WTC11 (cell line): ENCODE measurements around the gene SAMD3. TPM values are rescaled to one million over a fixed set of nuclear protein-coding genes. Genes with fewer than 3 reads are reported as not detected.
"Not testable (repeated sequence)": the region's sequence is repeated elsewhere in the genome, so short reads cannot be mapped to it uniquely, and the experiment has no call there.

Experiments used
- ATAC-seq: fragments of 200-7000 bp; cut with Tn5 transposase; 2 replicates; pipeline ENCODE4 v1.10.0; 2021; ENCODE audit warnings: mild to moderate bottlenecking, moderate library complexity
- CTCF ChIA-PET: fragments of 300-600 bp; sonication (Branson Sonifier 250); formaldehyde crosslinking; loops from one replicate; lab custom pipeline; 2021; ENCODE audit warnings: antibody characterized with exemption; lab: Charles Lee
- POLR2A ChIA-PET: fragments of 350-600 bp; sonication (Branson Sonifier 250); formaldehyde crosslinking; loops from one replicate; lab custom pipeline; 2021; ENCODE audit warnings: antibody characterized with exemption; lab: Charles Lee
- DNase-seq: peaks from one replicate; pipeline ENCODE4 v3.0.0; 2021; ENCODE audit warnings: low spot score
- H3K27ac Mint-ChIP-seq: 2 replicates; pipeline ENCODE4 v1.8.0; 2021; ENCODE audit warnings: mixed read lengths
- H3K27me3 Mint-ChIP-seq: 2 replicates; pipeline ENCODE4 v1.8.0; 2021; ENCODE audit warnings: low read depth, mild to moderate bottlenecking, moderate library complexity, mixed read lengths
- H3K36me3 Mint-ChIP-seq: 2 replicates; pipeline ENCODE4 v1.8.0; 2021; ENCODE audit warnings: mixed read lengths
- H3K4me1 Mint-ChIP-seq: 2 replicates; pipeline ENCODE4 v1.8.0; 2022; ENCODE audit warnings: mixed read lengths
- H3K4me3 Mint-ChIP-seq: 2 replicates; pipeline ENCODE4 v1.8.0; 2021; ENCODE audit warnings: mild to moderate bottlenecking, moderate library complexity, mixed read lengths
- H3K9me3 Mint-ChIP-seq: 2 replicates; pipeline ENCODE4 v1.8.0; 2021; ENCODE audit warnings: mixed read lengths
- ATF1 ChIP-seq: sonication (generic); formaldehyde crosslinking; IDR thresholded peaks from 2 replicates; pipeline ENCODE4 v1.8.1; 2023; ENCODE audit warnings: mild to moderate bottlenecking, moderate library complexity, missing genetic modification reagents
- CREM ChIP-seq: sonication (generic); formaldehyde crosslinking; IDR thresholded peaks from 2 replicates; pipeline ENCODE4 v1.8.1; 2022; ENCODE audit warnings: mild to moderate bottlenecking, missing genetic modification reagents, moderate library complexity
- GABPB1 ChIP-seq: sonication (generic); formaldehyde crosslinking; IDR thresholded peaks from 2 replicates; pipeline ENCODE4 v1.8.1; 2023; ENCODE audit warnings: mild to moderate bottlenecking, missing genetic modification reagents
- NR2C2 ChIP-seq: sonication (generic); formaldehyde crosslinking; IDR thresholded peaks from 2 replicates; pipeline ENCODE4 v1.8.0; 2022; ENCODE audit warnings: mild to moderate bottlenecking, missing genetic modification reagents
- OVOL2 ChIP-seq: fragments of 250-450 bp; sonication (Bioruptor Pico); IDR thresholded peaks from 2 replicates; pipeline ENCODE4 v1.9.0; 2021; ENCODE audit warnings: mild to moderate bottlenecking, borderline replicate concordance
- ZNF138 ChIP-seq: sonication (generic); formaldehyde crosslinking; conservative IDR thresholded peaks from 2 replicates; pipeline ENCODE4 v1.8.1; 2022; ENCODE audit warnings: mild to moderate bottlenecking, moderate library complexity, missing genetic modification reagents
- ZNF416 ChIP-seq: fragments of 250-450 bp; sonication (Bioruptor Pico); IDR thresholded peaks from 2 replicates; pipeline ENCODE4 v1.9.0; 2021; ENCODE audit warnings: mild to moderate bottlenecking, inconsistent platforms
- ZNF671 ChIP-seq: fragments of 250-450 bp; sonication (Bioruptor Pico); IDR thresholded peaks from 2 replicates; pipeline ENCODE4 v1.8.0; 2021; ENCODE audit warnings: mild to moderate bottlenecking
- total RNA-seq: library from RNA; stranded (reverse); gene quantifications from 3 replicates; pipeline ENCODE4 v1.2.3, GENCODE V29; 2021
- TF ChIP-seq, protein P1 (sequence below): sonication (generic); formaldehyde crosslinking; IDR thresholded peaks from 2 replicates; pipeline ENCODE4 v1.8.1; 2023; ENCODE audit warnings: mild to moderate bottlenecking, missing genetic modification reagents, moderate library complexity
- TF ChIP-seq, protein P2 (sequence below): sonication (generic); formaldehyde crosslinking; IDR thresholded peaks from 2 replicates; pipeline ENCODE4 v1.8.1; 2023; ENCODE audit warnings: mild to moderate bottlenecking, missing genetic modification reagents, borderline replicate concordance
- TF ChIP-seq, protein P3 (sequence below): fragments of 250-450 bp; sonication (Bioruptor Pico); IDR thresholded peaks from 2 replicates; pipeline ENCODE4 v1.9.0; 2021; ENCODE audit warnings: mild to moderate bottlenecking
- TF ChIP-seq, protein P4 (sequence below): sonication (generic); formaldehyde crosslinking; IDR thresholded peaks from 2 replicates; pipeline ENCODE4 v1.8.1; 2022; ENCODE audit warnings: low read depth, missing genetic modification reagents, borderline replicate concordance
- TF ChIP-seq, protein P5 (sequence below): sonication (generic); formaldehyde crosslinking; IDR thresholded peaks from 2 replicates; pipeline ENCODE4 v1.8.1; 2022; ENCODE audit warnings: low read depth, mild to moderate bottlenecking, moderate library complexity, missing genetic modification reagents, borderline replicate concordance
- TF ChIP-seq, protein P6 (sequence below): fragments of 250-450 bp; sonication (Bioruptor Pico); conservative IDR thresholded peaks from 2 replicates; pipeline ENCODE4 v1.9.0; 2021; ENCODE audit warnings: mild to moderate bottlenecking
- TF ChIP-seq, protein P7 (sequence below): sonication (generic); formaldehyde crosslinking; IDR thresholded peaks from 2 replicates; pipeline ENCODE4 v1.8.1; 2022; ENCODE audit warnings: mild to moderate bottlenecking, missing genetic modification reagents, moderate library complexity, borderline replicate concordance

Gene SAMD3
- total RNA-seq, 1 experiment from 2014 or later, result 1.2 TPM

DNA sequence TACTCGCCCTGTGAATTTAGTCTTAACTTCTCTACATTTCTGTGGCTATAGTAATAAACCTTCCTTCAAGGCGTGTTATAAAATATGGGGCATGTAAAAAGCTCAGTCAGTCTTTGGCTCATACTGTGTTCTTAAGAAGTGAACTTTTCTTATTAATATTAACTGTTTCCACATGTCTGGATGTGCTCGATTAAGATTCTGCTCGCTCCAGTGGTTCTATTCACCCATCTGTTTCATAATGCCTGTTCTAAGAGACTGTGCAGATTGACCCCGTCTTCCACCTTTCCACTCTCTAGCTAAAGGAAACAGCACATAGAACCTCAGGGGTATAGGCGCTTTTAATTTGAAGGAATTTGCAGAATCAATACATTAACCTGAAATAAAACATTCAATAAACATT lies 104.5 kb downstream of the SAMD3 start:
- Mint-ChIP-seq H3K27ac (no peak overlapping the region), H3K4me1 (no peaks in the 10 kb centered on the region)
- POLR2A ChIA-PET, result no interaction called here
- CTCF ChIA-PET, result no interaction called here
- DNase-seq, result no peak
- TF ChIP-seq, protein P1, sequence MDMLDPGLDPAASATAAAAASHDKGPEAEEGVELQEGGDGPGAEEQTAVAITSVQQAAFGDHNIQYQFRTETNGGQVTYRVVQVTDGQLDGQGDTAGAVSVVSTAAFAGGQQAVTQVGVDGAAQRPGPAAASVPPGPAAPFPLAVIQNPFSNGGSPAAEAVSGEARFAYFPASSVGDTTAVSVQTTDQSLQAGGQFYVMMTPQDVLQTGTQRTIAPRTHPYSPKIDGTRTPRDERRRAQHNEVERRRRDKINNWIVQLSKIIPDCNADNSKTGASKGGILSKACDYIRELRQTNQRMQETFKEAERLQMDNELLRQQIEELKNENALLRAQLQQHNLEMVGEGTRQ (CRISPR knock-in tag), result no peak
- TF ChIP-seq, protein P2, sequence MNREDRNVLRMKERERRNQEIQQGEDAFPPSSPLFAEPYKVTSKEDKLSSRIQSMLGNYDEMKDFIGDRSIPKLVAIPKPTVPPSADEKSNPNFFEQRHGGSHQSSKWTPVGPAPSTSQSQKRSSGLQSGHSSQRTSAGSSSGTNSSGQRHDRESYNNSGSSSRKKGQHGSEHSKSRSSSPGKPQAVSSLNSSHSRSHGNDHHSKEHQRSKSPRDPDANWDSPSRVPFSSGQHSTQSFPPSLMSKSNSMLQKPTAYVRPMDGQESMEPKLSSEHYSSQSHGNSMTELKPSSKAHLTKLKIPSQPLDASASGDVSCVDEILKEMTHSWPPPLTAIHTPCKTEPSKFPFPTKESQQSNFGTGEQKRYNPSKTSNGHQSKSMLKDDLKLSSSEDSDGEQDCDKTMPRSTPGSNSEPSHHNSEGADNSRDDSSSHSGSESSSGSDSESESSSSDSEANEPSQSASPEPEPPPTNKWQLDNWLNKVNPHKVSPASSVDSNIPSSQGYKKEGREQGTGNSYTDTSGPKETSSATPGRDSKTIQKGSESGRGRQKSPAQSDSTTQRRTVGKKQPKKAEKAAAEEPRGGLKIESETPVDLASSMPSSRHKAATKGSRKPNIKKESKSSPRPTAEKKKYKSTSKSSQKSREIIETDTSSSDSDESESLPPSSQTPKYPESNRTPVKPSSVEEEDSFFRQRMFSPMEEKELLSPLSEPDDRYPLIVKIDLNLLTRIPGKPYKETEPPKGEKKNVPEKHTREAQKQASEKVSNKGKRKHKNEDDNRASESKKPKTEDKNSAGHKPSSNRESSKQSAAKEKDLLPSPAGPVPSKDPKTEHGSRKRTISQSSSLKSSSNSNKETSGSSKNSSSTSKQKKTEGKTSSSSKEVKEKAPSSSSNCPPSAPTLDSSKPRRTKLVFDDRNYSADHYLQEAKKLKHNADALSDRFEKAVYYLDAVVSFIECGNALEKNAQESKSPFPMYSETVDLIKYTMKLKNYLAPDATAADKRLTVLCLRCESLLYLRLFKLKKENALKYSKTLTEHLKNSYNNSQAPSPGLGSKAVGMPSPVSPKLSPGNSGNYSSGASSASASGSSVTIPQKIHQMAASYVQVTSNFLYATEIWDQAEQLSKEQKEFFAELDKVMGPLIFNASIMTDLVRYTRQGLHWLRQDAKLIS (CRISPR knock-in tag), result no peak
- TF ChIP-seq, protein P3, sequence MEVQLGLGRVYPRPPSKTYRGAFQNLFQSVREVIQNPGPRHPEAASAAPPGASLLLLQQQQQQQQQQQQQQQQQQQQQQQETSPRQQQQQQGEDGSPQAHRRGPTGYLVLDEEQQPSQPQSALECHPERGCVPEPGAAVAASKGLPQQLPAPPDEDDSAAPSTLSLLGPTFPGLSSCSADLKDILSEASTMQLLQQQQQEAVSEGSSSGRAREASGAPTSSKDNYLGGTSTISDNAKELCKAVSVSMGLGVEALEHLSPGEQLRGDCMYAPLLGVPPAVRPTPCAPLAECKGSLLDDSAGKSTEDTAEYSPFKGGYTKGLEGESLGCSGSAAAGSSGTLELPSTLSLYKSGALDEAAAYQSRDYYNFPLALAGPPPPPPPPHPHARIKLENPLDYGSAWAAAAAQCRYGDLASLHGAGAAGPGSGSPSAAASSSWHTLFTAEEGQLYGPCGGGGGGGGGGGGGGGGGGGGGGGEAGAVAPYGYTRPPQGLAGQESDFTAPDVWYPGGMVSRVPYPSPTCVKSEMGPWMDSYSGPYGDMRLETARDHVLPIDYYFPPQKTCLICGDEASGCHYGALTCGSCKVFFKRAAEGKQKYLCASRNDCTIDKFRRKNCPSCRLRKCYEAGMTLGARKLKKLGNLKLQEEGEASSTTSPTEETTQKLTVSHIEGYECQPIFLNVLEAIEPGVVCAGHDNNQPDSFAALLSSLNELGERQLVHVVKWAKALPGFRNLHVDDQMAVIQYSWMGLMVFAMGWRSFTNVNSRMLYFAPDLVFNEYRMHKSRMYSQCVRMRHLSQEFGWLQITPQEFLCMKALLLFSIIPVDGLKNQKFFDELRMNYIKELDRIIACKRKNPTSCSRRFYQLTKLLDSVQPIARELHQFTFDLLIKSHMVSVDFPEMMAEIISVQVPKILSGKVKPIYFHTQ (CRISPR knock-in tag), result no peak
- TF ChIP-seq NR2C2 (CRISPR knock-in tag), result no peak
- TF ChIP-seq GABPB1 (CRISPR knock-in tag), result no peak
- TF ChIP-seq, protein P4, sequence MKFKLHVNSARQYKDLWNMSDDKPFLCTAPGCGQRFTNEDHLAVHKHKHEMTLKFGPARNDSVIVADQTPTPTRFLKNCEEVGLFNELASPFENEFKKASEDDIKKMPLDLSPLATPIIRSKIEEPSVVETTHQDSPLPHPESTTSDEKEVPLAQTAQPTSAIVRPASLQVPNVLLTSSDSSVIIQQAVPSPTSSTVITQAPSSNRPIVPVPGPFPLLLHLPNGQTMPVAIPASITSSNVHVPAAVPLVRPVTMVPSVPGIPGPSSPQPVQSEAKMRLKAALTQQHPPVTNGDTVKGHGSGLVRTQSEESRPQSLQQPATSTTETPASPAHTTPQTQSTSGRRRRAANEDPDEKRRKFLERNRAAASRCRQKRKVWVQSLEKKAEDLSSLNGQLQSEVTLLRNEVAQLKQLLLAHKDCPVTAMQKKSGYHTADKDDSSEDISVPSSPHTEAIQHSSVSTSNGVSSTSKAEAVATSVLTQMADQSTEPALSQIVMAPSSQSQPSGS (CRISPR knock-in tag), result no peak
- TF ChIP-seq, protein P5, sequence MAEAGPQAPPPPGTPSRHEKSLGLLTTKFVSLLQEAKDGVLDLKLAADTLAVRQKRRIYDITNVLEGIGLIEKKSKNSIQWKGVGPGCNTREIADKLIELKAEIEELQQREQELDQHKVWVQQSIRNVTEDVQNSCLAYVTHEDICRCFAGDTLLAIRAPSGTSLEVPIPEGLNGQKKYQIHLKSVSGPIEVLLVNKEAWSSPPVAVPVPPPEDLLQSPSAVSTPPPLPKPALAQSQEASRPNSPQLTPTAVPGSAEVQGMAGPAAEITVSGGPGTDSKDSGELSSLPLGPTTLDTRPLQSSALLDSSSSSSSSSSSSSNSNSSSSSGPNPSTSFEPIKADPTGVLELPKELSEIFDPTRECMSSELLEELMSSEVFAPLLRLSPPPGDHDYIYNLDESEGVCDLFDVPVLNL (CRISPR knock-in tag), result no peak
- no peak for TF ChIP-seq ZNF416
- TF ChIP-seq, protein P6, sequence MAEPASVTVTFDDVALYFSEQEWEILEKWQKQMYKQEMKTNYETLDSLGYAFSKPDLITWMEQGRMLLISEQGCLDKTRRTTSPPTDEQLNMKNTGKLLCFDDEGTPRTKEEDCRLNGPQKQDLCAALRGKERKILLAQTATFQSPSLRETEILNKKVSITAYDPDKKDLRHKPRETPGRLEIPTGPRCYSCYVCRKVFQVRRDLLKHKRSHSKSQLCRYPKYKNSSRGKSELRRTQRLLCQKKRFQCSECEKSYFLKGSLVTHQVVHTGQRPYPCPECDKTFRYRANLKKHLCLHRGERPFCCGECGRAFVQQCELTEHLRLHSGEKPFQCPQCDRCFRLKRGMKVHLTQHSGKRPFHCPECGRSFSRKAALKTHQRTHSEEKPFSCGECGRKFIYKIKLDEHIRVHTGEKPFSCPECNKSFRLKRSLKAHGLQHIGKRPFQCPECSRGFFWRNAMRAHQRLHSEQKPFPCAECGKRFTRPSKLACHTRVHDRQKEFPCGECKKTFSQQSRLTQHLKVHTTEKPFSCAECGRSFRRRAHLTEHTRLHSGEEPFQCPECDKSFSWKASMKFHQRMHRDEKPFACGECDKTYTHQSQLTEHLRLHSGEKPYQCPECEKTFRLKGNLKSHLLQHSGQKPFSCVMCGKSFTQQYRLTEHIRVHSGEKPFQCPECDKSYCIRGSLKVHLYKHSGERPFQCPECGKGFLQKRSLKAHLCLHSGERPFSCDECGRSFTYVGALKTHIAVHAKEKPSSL, result no peak
- no peak for TF ChIP-seq OVOL2 (CRISPR knock-in tag)
- TF ChIP-seq, protein P7, sequence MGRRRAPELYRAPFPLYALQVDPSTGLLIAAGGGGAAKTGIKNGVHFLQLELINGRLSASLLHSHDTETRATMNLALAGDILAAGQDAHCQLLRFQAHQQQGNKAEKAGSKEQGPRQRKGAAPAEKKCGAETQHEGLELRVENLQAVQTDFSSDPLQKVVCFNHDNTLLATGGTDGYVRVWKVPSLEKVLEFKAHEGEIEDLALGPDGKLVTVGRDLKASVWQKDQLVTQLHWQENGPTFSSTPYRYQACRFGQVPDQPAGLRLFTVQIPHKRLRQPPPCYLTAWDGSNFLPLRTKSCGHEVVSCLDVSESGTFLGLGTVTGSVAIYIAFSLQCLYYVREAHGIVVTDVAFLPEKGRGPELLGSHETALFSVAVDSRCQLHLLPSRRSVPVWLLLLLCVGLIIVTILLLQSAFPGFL (CRISPR knock-in tag), result no peak
- TF ChIP-seq CREM (CRISPR knock-in tag), result no peak
- no peak for TF ChIP-seq ZNF671 (CRISPR knock-in tag)
- TF ChIP-seq ZNF138 (CRISPR knock-in tag), result no peak
- TF ChIP-seq ATF1, result no peak
- TF ChIP-seq, all 79 proteins: peak for 0
- no peak for ATAC-seq
- Mint-ChIP-seq H3K4me3 (no peak overlapping the region), H3K36me3 (no peaks in the 10 kb centered on the region), H3K9me3 (peaks cover 3% of the 10 kb centered on the region; the same call in 1 of the 2 replicates), H3K27me3 (no peaks in the 10 kb centered on the region)

DNA sequence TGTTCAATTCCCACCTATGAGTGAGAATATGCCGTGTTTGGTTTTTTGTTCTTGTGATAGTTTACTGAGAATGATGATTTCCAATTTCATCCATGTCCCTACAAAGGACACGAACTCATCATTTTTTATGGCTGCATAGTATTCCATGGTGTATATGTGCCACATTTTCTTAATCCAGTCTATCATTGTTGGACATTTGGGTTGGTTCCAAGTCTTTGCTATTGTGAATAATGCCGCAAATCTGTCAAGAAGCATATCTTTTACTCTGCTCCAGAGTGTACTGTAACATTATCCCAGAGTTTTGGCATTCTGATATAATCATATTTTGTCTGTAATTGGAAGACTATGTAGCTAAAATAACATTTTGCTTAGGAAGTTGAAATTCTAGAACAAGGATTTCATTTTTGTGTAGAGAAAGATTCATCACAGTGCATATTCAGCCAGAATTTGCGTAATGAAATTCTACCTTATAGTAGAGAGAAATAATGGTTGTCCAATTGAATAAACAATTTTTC lies 105.5 kb downstream of the SAMD3 start:
- H3K36me3 Mint-ChIP-seq, H3K27me3 Mint-ChIP-seq, H3K27ac Mint-ChIP-seq, H3K4me3 Mint-ChIP-seq, H3K4me1 Mint-ChIP-seq, H3K9me3 Mint-ChIP-seq, DNase-seq, CTCF ChIA-PET, ATAC-seq, POLR2A ChIA-PET: not testable (repeated sequence)
